ENCODE measurements around the gene KRTAP27-1.
A peak's percentile ranks its signal among the peaks of the same experiment; 100 is the strongest.

Gene KRTAP27-1, protein sequence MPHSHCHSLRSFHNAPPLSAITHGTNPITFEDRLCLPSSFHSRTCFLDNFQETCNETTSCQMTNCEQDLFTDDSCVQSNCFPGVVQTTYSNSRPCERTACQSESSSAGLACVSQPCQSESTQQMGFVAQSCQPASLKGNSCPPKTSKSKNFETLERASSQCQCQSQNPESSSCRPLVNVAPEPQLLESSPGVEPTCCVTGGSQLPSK

DNA sequence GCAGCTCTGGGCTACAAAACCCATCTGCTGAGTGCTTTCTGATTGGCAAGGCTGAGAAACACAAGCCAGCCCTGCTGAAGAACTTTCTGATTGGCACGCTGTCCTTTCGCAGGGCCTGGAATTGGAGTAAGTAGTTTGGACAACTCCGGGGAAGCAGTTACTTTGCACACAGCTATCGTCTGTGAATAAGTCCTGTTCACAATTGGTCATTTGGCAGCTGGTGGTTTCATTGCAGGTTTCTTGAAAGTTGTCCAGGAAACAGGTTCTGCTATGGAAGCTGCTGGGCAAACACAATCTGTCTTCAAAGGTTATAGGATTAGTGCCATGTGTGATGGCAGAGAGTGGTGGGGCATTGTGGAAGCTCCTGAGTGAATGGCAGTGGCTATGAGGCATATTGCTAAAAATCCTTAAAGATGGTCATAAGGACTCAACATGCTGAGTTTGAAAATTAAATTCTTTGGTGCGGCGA lies at the start of gene KRTAP27-1:
Gene KRTAP27-1 (minus strand): TSS at position 419 of the 469 bp plus-strand sequence. CDS start 26 bp downstream, at position 393.
- DNase-seq, result no peak

DNA sequence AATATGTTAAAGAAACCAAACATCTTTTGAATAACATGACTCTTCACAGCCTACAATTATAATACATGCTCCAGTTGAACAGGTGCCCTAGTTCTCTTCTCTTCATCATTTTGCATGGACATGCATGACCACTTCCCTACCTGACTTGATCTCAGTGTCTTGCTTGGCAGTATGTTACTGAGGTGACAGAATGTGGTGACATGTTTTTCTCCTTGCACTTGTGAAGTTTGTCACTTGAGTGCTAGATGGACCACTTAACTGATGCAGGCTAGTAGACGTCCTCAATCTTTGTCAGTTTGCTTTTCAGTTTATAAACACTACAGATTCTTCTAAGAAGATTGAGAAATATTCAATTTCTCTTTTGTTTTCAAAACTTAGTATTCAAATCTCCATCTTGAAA lies 44.7 kb upstream of the KRTAP27-1 start:
- DNase-seq, result no peak

DNA sequence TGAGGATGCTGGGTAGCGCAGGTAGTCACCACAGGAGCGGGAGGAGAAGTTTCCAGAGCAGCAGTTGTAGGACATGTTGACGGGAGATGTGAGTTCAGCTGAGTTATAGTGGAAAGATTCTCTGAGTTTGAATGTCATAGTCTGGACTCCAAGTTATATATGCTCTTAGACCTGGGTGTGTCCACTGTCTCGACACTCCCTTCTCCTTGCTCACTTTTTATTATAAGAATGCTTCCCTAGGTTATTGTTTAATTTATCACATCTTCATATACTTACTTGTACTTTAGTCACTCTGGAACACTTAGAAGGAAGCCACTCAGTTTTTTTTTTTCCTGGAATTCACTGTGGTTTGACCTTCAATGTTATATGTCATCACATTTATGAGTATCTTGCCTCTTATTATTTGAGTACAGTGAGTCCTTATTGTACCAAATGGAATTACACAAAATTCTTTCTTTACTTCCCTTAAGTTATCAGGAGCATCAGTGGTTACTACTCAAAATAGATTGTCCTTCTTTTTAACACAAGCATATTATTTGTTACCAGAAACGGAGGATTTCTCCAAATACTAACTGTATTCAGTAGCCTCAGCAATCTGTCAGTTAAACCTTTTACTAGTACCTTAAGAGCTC lies 34.8 kb upstream of the KRTAP27-1 start, which contains the start of gene KRTAP13-2:
Gene KRTAP13-2 (minus strand): TSS at position 133 of the 632 bp plus-strand sequence. CDS start 58 bp downstream, at position 75.
- DNase-seq, result no peak

DNA sequence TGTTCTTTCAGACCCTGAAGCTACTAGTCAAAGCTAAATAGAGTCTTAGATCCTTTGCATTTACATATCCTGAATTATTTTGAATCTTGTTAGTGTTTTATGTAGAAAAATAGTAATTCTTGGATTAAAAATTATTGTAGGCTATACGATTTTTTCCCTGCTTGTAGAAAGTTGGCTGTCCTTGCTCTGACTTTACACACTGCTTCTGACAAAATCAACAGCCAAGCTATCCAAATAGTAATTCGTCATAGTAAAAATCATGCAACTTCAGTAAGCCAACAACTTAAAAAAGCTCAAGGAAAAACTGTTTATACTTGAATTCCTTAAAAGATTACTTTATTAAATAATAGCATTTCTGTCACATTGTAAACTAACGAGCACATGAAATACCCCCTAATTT lies 18.4 kb upstream of the KRTAP27-1 start:
- no peak for DNase-seq

DNA sequence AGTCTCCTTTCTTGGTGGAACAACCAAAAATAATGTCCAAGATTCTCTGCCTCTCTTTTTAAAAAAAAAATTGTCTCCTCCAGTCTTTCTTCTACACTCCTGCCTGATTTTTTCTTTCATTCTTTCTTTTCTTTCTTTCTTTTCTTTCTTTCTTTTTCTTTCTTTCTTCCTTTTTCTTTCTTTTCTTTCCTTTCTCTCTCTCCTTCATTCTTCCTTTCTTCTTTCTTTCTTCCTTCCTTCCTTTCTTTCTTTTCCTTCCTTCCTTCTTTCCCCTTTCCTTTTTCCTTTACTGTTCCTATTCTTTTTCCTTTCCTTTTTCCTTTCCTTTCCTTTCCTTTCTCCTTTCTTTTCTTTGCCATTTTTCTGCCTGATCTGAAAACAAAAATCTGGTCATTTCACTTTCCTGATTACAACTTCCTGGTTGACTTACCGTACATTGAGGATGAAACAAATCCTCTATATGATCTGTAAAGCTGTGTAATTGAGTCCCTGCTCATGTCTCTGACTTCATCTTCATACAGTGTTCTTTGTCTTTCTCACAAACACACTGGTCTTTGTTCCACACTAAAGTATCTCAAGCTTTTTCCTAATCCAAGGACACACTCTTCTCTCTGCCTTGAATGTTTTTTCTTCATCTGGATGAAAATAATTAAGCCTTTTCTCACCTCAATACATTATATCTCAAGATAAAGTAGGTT lies 17.0 kb upstream of the KRTAP27-1 start:
- no peak for DNase-seq

DNA sequence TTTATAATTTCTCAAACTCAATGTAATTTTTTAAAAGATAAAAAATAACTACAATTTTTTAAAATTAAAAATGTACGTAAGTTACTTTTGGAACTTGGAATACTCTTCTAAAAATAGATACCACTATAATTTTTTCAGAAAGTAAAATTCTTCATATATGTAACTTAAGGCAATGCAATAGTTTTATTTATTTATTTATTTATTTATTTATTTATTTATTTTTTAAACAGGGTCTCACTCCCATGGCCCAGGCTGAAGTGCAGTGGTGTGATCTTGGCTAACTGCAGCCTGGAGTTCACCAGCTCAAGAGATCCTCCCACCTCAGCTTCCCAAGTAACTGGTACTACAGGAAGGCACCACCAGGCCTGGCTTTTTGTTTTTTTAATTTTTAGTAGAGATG lies 14.0 kb upstream of the KRTAP27-1 start:
- DNase-seq, result no peak

DNA sequence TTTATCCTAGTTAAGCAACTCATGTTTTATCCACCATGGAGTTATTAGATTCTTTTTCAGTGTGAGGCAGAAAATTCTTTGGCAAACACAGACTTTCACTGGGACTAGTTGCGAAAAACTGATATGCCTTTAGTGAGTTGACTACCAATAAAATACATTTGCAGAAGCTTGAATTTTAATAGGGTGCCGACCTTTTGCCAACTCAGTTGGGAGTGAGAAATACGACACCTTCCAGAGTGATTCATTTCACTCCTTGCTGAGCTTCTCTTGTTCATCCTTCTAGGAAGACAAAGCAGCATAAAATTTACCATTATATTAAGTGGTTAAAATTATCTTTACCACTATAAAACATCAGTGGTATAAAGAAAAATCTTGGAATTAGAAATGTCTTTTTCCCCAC lies 12.1 kb upstream of the KRTAP27-1 start:
- peak in 1 of 2 experiments; percentile 19 for DNase-seq

DNA sequence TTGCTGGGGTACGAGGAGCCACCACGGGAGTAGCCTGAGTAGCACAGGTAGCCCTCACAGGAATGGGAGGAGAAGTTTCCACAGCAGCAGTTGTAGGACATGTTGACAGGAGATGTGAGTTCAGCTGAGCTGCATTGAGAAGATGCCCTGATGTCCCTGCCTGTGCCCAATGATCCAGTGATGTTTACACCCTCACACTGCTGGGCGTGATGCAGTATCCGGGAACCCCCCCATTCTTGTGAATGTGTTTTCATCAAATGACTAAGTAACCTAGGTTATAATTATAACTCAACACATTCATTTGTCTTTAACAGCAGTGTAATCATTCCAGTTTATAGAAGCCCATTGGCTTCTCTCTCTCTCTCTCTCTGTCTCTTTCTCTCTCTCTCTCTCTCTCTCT lies 11.0 kb upstream of the KRTAP27-1 start, which contains the start of gene KRTAP23-1:
Gene KRTAP23-1 (minus strand): TSS at position 101 of the 400 bp plus-strand sequence. CDS start 0 bp downstream, at position 101.
- no peak for DNase-seq

DNA sequence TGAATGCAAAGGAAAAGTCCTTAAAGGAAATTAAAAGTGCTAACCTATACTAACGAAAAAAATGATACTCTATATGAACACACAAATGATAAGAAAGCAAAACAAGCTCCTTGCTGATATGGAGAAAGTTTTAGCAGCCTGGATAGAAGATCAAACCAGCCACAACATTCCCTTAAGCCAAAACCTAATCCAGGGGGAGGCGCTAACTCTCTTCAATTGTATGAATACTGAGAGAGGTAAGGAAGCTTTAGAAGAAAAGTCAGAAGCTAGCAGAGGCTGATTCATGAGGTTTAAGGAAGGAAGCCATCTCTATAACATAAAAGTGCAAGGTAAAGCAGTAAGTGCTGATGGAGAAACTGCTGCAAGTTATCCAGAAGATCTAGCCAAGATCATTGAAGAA lies 7.5 kb upstream of the KRTAP27-1 start:
- no peak for DNase-seq

DNA sequence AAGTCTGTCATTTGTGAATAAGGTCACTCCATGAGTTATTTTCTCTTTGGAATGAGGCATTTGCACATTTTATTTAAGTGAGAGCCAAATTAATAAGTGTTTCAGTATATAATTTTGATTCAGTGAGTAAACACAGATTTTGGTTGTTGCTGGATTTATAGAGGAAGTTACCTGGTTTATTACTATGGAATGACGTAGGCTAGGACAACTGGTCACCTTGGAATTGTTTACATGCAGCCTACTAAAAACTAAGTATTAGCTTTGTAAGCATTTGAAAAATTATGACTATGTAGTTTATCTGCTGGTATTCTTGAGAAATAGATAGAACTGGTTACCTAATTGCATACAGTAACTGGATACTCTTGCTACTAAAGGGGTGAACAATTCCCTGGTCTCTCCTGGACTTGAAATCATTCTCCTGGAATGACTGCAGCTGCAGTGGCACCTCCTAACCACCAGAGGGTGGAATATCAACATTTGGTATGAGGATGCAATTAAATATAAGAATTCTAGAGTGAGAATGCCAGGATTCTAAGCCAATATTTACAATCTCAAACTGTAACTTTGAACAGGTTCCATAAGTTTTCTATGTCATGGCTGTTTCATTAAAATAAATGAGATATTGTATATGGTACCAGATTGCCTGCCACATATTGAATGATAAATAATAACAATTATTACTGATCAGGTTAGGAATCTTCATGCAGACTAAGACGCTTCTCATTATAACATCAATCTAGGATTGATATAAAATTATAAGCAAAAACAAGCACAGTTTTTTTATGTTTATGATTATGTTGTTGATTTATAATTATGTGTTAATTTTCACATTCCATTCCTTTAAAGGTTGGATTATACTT lies 3.5 kb upstream of the KRTAP27-1 start:
- peak in 1 of 2 experiments; percentile 2 for DNase-seq

DNA sequence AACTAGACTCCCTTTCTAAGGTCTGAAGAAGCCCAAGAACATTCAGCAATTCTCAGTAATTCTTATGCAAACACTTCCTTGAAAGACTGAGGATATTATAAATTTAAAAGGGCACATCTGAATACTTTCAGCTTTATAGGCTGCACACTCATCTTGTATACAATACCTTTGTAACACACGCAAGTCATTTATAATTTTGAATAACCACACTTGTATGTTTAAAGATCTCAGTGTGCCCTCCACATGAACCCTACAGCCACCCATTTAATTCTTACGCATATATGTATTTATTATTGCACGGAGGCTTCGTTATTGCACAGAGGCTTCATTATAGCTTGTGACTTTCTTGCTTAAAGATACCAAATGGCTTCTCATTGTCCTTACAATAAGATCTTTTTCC lies 1.2 kb upstream of the KRTAP27-1 start:
- no peak for DNase-seq

DNA sequence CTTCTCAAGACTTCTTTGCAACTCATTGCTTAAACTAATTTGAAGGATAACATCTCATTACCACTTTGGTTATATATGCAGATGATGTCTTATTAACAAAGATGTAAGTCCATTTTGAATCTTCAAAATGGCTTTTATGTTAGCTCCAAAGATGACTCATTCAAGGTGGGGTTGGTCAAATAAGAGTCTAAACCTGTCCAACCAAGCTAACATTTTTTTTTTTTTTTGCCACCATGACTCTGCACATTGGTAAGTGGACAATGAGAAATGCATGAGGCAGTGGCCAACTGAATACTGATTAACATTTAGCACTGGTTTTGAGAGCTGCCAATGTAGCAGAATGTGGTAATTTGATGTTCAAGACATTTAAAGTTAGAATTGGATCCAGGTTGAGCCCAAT lies 278 bp upstream of the KRTAP27-1 start:
- DNase-seq, result no peak

DNA sequence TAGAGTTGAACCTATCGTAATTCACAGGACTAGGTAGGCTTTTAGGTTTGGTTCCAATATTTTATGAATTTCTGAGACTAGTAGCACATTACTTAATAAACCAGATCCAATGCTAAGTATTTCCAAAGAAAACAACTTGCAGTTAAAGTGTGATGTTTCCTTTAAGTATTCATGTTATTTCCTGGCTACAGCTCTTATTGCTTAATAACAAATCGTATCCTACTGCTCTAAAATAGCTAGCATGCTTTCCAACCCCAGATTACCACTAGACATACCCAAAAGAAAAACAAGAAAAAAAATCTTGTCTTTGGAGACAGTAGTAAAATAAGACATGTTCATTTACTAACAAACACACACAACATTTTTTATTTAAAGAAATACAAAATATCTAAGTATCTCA lies 898 bp downstream of the KRTAP27-1 start:
- no peak for DNase-seq

DNA sequence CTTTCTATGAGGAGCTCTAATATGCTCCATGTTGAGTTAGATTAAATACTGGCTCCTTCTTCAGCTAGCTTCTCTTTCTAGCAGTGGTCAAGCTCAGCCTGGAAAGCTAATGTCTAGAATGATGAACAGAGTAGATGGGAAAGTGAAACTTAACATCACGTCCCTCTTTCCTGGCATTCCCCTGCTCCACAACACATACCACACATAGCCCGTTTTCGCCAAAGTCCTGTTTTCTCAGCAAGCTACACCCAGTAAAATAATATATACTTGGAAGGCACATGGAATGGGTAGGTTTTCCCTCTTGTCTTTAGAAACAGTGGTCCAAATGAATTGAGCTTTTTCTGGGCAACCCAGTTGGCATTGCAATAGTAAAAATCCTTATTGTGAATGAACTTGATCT lies 3.8 kb downstream of the KRTAP27-1 start:
- DNase-seq, result no peak

DNA sequence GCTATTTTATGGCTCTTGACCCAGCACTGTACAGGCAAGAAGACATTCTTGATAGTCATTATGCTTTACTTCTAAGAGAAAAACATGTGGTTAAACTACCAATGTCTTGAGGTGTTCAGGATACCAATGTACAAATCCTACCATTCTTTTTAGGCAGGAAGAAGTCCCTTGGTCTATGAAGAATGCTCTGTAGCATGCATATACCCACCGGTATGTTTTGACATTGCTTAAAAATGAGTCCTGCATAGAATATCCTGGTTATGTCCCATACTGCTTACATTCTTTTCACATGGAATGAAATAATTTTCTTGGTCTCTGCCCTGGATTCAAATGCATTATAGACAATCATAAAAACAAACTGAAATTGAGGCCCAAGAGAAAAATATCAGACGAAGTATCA lies 4.8 kb downstream of the KRTAP27-1 start:
- DNase-seq, result no peak

DNA sequence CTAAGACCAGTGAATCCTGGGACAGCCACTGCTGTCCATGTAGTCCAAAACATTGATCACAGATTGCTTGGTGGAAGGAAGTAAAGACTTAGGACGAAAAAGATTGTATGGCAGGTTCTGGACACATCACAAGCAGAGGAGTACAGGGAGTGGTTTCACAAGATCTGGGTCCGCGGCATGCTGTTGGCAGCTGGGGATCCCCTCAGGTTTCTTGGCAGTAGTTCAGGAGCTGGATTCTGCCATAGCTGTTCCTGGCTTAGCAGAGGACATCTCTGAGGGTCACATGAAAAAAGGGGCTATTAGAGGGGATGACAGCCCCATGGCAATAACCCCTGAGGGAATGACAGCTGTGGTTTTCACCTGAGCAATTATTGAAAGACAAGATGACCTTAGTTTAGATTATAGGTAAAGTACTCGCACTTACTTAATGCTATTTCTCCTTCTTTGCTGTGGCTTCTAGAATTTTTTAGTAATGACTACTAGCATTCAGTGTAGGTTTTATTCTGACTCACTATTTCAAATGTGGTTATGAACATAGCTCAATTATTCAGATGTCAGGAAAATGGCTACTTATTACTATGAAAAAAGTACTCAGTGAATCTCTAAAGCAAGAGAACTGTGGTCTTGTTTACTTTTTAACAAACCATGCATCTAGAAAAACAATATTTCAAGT lies 8.2 kb downstream of the KRTAP27-1 start:
- no peak for DNase-seq

DNA sequence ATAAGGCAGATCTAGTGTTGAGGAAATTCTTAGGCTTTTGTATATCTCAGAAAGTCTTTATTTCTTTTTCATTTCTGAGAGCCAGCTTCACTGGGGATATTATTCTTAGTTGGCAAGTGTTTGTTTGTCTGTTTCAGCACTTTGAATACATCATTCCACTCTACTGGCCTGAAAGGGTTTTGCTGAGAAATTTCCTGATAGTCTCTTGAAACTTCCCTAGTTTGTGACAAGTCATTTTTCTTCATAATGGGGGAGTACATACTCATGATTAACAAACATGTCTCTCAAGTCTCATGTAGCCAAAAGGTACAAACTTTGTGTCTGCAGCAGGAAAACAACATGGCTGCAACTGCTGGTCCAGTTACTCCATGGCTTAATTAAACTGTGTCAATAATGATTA lies 11.1 kb downstream of the KRTAP27-1 start:
- no peak for DNase-seq

DNA sequence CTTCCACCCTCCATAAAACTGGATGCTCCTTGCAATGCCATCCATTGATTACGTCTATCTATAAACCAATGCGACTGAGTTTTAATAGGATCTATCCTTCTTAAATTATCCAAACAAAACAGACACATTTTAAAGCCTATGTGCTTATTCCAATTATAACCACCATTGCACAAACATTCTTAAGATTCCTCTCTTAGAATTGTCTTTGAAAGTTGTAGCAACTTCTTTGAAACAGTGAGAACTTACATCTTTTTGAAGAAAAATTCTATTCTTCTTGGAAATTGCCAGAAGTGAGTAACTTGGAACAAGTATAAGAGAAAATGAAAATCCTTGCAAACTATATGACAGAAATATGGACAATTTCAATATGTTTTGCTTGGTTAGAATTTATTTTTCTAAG lies 17.3 kb downstream of the KRTAP27-1 start, which contains the start of gene KRTAP26-1:
Gene KRTAP26-1 (minus strand): TSS at position 101 of the 400 bp plus-strand sequence. CDS start 280 bp downstream, outside the sequence.
- no peak for DNase-seq

DNA sequence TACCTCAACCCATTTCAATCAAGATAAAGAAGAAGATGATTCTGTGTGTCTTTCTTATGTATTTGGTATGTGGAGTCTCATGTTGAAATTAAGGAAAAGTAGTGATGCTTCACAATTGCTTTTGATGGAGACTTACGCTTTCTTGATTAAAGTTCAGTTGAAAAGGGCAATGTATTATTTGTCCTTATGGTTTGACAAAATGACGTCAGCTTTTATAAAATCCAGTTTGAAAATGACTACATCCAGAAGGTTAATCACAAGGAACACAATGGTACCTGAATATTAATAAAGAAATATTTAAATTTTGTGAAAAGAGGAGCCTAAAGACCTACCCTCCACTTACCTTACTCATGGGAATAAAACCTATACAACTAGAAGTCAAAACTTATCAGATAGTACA lies 21.8 kb downstream of the KRTAP27-1 start:
- DNase-seq, result no peak

DNA sequence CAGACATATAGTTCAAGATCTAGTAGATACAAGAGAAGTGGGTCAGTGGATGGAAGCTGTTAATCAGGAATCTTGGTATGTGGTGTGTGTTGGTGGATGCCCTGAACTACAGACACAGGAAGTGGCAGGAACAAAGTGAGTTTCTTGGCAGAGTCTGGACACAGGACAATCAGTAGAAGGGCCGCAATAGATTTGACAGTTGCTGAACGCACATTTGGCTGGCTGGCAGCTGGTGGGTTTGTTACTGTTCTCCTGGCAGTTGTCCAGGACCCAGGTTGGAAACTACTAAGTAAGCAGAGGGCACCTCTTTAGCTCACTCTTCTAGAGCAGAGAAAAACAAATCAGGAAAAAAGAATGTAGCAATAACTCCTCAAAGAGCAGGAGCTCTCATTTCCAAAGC lies 30.6 kb downstream of the KRTAP27-1 start:
- no peak for DNase-seq

DNA sequence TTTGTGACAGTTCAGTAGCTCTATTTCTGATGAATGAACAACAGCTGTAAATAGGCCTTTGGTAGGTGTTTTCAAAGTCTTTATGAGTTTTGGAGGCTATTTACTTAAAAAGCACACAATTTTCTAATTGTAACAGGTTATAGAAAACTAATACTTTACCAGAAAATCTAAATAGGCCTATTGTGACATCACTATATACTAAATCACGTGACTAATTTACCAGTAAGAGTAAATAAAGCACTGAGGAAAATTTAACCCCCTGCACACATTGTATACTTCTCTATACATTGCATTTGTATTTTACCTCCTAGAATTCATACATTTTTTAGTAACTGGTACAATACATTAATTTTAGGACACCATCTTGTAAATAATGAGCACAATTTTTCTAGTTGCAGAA lies 32.4 kb downstream of the KRTAP27-1 start:
- DNase-seq, result no peak

DNA sequence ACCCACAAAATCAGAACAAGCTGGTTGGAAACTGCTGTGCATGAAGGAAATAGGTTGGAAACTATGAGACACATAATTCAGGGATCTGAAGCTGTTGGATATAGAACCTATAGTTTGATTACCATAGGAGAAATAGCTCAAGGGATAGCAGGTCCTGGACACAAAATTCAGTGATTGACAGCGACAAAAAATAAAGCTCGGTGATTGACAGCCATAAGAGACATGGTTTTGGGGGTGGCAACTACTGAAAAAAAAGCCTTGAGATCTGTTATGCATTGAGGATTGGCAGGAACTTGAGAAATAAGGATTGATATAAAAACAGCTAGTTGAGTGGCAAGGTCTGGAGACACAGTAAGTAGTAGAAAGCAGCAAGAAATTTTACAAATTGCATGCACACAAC lies 48.3 kb downstream of the KRTAP27-1 start, which contains the start of gene KRTAP25-1:
Gene KRTAP25-1 (minus strand): TSS at position 300 of the 400 bp plus-strand sequence. CDS start 24 bp downstream, at position 276.
- DNase-seq, result no peak

All from NCI-H1930 (cell line).